Mucosa of rectum (tissue), 2 donors: ENCODE results near the gene PCBP2.

Experiments used
- H3K27ac ChIP-seq, 2 donors: one replicate each; pipeline ENCODE4 v1.7.0; 2013; ENCODE audit warnings: inconsistent platforms in 2 of 2, low read depth in 2 of 2, low read length in 2 of 2
- H3K27me3 ChIP-seq, 2 donors: one replicate each; pipeline ENCODE4 v1.7.0; 2013; ENCODE audit warnings: low read length in 2 of 2; ENCODE audit not compliant: control insufficient read depth in 2 of 2, insufficient read depth in 2 of 2
- H3K36me3 ChIP-seq, 2 donors: one replicate each; pipeline ENCODE4 v1.7.0; 2013; ENCODE audit warnings: low read length in 2 of 2; ENCODE audit not compliant: control insufficient read depth in 2 of 2, insufficient read depth in 2 of 2
- H3K4me1 ChIP-seq, 2 donors: one replicate each; pipeline ENCODE4 v1.7.0; 2013; ENCODE audit warnings: low read length in 2 of 2, mild to moderate bottlenecking in 1 of 2; ENCODE audit not compliant: control insufficient read depth in 2 of 2, insufficient read depth in 2 of 2
- H3K4me3 ChIP-seq, 2 donors: one replicate each; pipeline ENCODE4 v1.7.0; 2013; ENCODE audit warnings: low read length in 2 of 2
- H3K9ac ChIP-seq, 2 donors: one replicate each; pipeline ENCODE4 v1.7.0; 2013; ENCODE audit warnings: low read length in 2 of 2, low read depth in 1 of 2, mild to moderate bottlenecking in 1 of 2
- H3K9me3 ChIP-seq, 2 donors: one replicate each; pipeline ENCODE4 v1.7.0; 2013; ENCODE audit warnings: low read length in 2 of 2; ENCODE audit not compliant: control insufficient read depth in 2 of 2
- donor health status: healthy.
- donor health status: Normal muscosa, but diverticular disease.

The PCBP2 gene

DNA sequence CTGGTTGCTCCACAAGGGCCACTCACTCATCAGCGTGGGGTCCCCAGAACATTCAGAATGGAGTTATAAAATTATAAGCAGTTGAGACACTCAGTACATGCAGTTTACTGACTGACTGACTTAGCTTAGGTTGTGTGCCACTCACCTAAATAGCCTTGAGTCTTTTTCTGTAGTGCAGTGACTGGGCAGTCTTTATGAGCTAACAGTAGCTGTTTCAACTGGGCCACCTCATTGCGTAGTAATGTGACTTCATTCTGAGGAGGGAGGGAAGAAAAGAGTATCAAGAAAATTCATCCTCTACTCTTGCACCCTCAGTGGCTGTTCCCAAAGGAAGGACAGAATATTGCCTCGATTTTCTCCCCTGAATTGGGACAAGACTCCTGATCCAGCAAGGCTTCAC, 71.2 kb downstream of the PCBP2 start:
- Histone ChIP-seq H3K27me3 (no peaks in the 10 kb centered on the region), H3K36me3 (peaks cover 45 to 66% of the 10 kb centered on the region in 2 donors), H3K4me1 (no peaks in the 10 kb centered on the region), H3K4me3 (no peak overlapping the region), H3K9me3 (no peaks in the 10 kb centered on the region), H3K9ac (no peak overlapping the region), H3K27ac (no peak overlapping the region)

- Histone ChIP-seq H3K9me3 (no peaks in the 10 kb centered on the region), H3K9ac (no peak overlapping the region), H3K27me3 (no peaks in the 10 kb centered on the region), H3K27ac (no peak overlapping the region), H3K4me1 (no peaks in the 10 kb centered on the region), H3K4me3 (no peak overlapping the region), H3K36me3 (peaks cover 36 to 57% of the 10 kb centered on the region in 2 donors)
Measured at GRCh38 chr12:53524476-53524875, 72.6 kb downstream of the PCBP2 start.

DNA sequence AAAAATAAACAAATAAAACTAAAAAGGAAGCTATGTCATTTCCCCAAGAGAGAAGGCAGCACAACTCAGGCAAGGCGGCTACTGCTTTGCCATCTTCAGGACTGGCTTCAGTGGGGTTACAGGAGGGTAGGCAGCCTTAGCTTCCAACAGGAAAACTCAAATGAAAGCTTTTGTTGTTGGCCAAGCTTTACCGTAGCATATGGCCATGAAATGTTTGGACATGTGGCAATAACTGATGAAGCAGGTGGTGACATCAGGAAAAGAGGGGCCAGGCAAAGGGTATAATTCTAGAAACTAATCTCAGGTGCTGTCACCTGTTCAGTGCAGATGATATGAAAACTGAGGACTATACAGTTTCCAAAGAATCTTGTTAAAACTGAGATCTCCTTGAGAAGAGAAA, 78.2 kb downstream of the PCBP2 start:
- no peaks in the 10 kb centered on the region for H3K4me1 ChIP-seq
- H3K9ac ChIP-seq: no peak overlapping the region
- no peaks in the 10 kb centered on the region for H3K27me3 ChIP-seq
- no peak overlapping the region for H3K4me3 ChIP-seq
- no peak overlapping the region for H3K27ac ChIP-seq
- H3K9me3 ChIP-seq: no peaks in the 10 kb centered on the region
- H3K36me3 ChIP-seq: peaks cover 40 to 51% of the 10 kb centered on the region in 2 donors
